ENCODE measurements around the gene TMPRSS6.

- no peak for TF ChIP-seq CTCF (IDR thresholded peaks at IDR 0.05; ENCODE audit: low read depth, low read length, poor library complexity, severe bottlenecking)
- no peak for TF ChIP-seq EZH2phosphoT487 (IDR thresholded peaks at IDR 0.05; ENCODE audit: borderline replicate concordance, low read length)
Observed at GRCh38 chr22:37151401-37151800, 41.9 kb upstream of the TMPRSS6 start.

All from DOHH2 (cell line).